ENCODE results near the gene CSNK2A3. TPM values are rescaled to one million over a fixed set of nuclear protein-coding genes. Genes with fewer than 3 reads are reported as not detected.

The CSNK2A3 gene
- total RNA-seq, 1 donor from 2014 or later = 0.82 TPM

- Mint-ChIP-seq H3K4me1 (no peaks in the 10 kb centered on the region), H3K27me3 (ENCODE audit: low read depth) (no peaks in the 10 kb centered on the region), H3K36me3 (ENCODE audit: low read depth) (no peaks in the 10 kb centered on the region), H3K9me3 (no peaks in the 10 kb centered on the region), H3K27ac (ENCODE audit: unreplicated experiment) (no peak overlapping the region), H3K4me3 (no peak overlapping the region)
- no peak for TF ChIP-seq CTCF (conservative IDR thresholded peaks at IDR 0.05)
- no peak for DNase-seq (ENCODE audit: low read depth, low spot score)
These were observed 37.2 kb upstream of the CSNK2A3 start for GRCh38 chr11:11390068-11390771.

- Mint-ChIP-seq H3K9me3 (no peaks in the 10 kb centered on the region), H3K27me3 (ENCODE audit: low read depth) (no peaks in the 10 kb centered on the region), H3K36me3 (ENCODE audit: low read depth) (no peaks in the 10 kb centered on the region), H3K4me1 (no peaks in the 10 kb centered on the region), H3K4me3 (no peak overlapping the region), H3K27ac (ENCODE audit: unreplicated experiment) (no peak overlapping the region)
- no peak for DNase-seq (ENCODE audit: low read depth, low spot score)
- no peak for TF ChIP-seq CTCF (conservative IDR thresholded peaks at IDR 0.05)
These were observed 36.2 kb upstream of the CSNK2A3 start for GRCh38 chr11:11389238-11389637.

- no peak overlapping the region for H3K4me3 Mint-ChIP-seq
- no peaks in the 10 kb centered on the region for H3K27me3 Mint-ChIP-seq (ENCODE audit: low read depth)
- no peak for TF ChIP-seq CTCF (conservative IDR thresholded peaks at IDR 0.05)
- no peak for DNase-seq (ENCODE audit: low read depth, low spot score)
- H3K9me3 Mint-ChIP-seq = no peaks in the 10 kb centered on the region
- H3K4me1 Mint-ChIP-seq = no peaks in the 10 kb centered on the region
- H3K27ac Mint-ChIP-seq (ENCODE audit: unreplicated experiment) = no peak overlapping the region
- no peaks in the 10 kb centered on the region for H3K36me3 Mint-ChIP-seq (ENCODE audit: low read depth)
These were observed 34.7 kb upstream of the CSNK2A3 start for GRCh38 chr11:11387622-11388305.

- TF ChIP-seq CTCF (conservative IDR thresholded peaks at IDR 0.05) = no peak
- Mint-ChIP-seq H3K36me3 (ENCODE audit: low read depth) (no peaks in the 10 kb centered on the region), H3K27me3 (ENCODE audit: low read depth) (no peaks in the 10 kb centered on the region), H3K4me1 (no peaks in the 10 kb centered on the region), H3K27ac (ENCODE audit: unreplicated experiment) (no peak overlapping the region), H3K9me3 (no peaks in the 10 kb centered on the region), H3K4me3 (no peak overlapping the region)
- no peak for DNase-seq (ENCODE audit: low read depth, low spot score)
These were observed 34.2 kb upstream of the CSNK2A3 start for GRCh38 chr11:11387207-11387606.

- DNase-seq (ENCODE audit: low read depth, low spot score) = no peak
- no peak overlapping the region for H3K4me3 Mint-ChIP-seq
- H3K27me3 Mint-ChIP-seq (ENCODE audit: low read depth) = no peaks in the 10 kb centered on the region
- no peaks in the 10 kb centered on the region for H3K36me3 Mint-ChIP-seq (ENCODE audit: low read depth)
- no peaks in the 10 kb centered on the region for H3K4me1 Mint-ChIP-seq
- no peak overlapping the region for H3K27ac Mint-ChIP-seq (ENCODE audit: unreplicated experiment)
- H3K9me3 Mint-ChIP-seq = no peaks in the 10 kb centered on the region
- no peak for TF ChIP-seq CTCF (conservative IDR thresholded peaks at IDR 0.05)
These were observed 31.8 kb upstream of the CSNK2A3 start for GRCh38 chr11:11384829-11385228.

Data from neural crest cell (in vitro differentiated cells).